HG02623 (cell line): ENCODE results near the gene DNAJC27.

Experiments used
- ATAC-seq: cut with Tn5 transposase; IDR thresholded peaks from one replicate; pipeline ENCODE4 v1.9.1; 2021; ENCODE audit warnings: moderate library complexity; ENCODE audit not compliant: unreplicated experiment

DNAJC27 gene

DNA sequence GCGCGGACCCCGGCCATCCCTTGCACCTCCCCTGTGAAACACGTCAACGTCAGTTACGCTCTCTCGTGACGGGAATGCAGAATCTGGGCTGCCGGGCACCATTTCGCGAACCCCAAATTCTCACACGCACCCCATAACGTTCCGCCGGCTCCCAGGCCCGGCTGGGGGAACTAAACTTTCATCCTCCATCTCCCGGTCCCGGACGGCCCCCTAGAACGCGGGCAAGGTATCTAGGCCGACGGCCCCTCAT is 544 bp downstream of the DNAJC27 start:
- ATAC-seq = no peak

DNA sequence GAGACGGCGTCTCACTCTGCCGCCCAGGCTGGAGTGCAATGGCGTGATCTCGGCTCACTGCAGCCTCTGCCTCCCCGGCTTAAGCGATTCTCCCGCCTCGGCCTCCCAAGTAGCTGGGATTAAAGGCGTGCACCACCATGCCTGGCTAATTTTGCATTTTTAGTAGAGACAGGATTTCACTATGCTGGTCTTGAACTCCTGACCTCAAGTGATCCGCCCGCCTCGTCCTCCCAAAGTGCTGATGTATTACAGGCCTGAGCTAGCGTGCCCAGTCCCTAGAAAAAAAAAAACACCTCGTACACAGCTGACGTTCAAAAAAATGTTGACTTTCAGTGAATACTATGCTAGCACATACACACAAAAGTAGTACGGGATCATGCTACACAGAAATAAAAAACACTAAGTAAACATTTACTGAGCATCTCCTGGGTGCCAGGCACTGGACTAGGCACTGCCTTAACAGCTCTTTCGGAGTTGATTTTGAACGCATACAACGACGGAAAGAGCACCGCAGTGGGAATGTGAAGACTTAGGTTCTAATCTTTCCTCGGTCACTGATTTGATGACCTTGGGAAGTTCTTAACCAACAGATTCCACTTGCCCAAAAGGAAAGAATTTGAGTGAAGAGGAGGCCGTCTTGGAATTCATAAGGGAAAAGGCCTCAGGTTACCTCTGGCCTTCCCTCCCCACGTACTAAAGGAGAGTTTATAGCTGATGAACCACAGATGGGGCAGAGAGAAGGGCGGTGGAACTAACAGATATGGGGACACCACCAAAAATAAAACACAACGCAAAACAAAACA is 1.1 kb downstream of the DNAJC27 start:
- ATAC-seq = no peak

DNA sequence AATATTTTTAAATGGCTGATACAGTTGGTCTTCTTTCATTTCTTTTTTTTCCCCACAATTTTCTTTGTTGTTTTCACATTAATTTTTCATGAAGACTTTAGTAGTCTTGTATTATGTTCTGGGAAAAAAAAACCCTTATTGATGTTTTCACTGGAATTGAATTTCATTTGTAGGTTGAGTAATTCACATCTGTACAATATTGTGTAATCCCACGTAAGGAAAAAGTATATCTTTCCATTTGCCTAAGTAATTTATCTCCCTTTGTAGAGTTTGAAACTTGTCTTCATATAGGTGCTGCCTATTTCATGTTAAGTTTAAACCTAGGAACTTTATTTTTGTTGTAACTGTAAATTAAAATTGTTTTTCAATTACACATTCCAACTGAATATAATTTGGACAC is 2.0 kb downstream of the DNAJC27 start:
- no peak for ATAC-seq

DNA sequence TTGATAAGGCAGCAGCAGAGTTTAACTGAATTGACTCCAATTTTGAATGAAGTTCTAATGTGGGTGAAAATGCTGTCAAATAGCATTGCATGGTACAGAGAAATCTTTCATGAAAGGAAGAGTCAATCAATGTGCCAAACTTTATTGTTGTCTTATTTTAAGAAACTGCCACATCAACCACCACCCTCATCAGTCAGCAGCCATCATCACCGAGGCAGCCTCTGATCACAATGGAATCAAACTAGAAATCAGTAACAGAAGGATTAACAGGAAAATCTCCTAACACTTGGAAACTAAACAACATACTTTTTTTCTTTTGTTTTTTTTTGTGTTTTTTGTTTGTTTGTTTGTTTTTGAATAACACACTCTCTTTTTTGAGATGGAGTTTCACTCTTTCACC is 9.9 kb downstream of the DNAJC27 start:
- ATAC-seq = no peak

GRCh38 chr2:24959761-24960160 is 12.0 kb downstream of the DNAJC27 start:
- ATAC-seq = no peak

DNA sequence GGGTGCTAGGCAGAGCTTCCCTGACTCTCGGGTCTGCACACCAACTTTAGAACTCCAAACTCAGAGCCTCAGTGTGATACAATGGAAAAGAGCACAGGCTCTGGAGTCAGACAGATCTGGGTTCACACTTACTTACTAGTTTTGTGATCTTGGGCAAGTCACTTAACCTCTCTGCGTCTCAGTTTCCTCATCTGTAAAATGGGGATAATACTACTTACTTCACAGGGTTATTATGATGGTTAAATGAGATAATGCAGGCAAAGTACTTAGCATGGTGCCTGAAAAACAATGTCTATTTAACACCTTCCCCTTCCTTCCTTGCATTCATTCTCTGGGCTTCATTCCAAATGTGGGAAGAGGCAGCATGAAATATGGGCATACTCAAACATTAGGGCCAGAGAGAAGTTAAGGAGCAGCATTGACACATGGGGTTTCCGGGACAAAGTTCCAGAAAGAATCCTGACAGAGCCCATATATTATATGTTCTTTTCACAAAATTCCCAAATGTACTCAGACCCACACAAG is 13.3 kb downstream of the DNAJC27 start:
- no peak for ATAC-seq

DNA sequence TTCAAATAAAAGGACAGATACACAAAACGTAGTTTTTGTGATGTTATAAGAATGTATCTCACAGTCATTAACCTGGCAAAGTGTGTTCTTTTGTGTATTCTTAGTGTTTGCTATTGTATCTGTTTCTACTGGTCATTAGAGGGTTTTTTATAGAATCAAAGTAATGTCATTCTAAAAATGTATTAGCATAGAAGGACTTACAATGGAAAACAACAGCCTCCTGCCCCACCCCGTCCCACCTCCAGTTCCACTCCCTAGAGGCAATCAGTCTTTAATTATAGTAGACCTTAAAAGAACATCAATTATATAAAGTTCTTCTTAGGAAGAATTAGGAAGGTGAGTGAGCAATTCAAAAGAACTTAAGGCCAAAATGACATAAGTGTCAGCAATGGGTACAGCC is 13.8 kb downstream of the DNAJC27 start:
- no peak for ATAC-seq

- ATAC-seq = no peak
Observed at GRCh38 chr2:24957221-24957620, 14.5 kb downstream of the DNAJC27 start.

GRCh38 chr2:24955921-24956320 is 15.8 kb downstream of the DNAJC27 start:
- ATAC-seq = no peak

DNA sequence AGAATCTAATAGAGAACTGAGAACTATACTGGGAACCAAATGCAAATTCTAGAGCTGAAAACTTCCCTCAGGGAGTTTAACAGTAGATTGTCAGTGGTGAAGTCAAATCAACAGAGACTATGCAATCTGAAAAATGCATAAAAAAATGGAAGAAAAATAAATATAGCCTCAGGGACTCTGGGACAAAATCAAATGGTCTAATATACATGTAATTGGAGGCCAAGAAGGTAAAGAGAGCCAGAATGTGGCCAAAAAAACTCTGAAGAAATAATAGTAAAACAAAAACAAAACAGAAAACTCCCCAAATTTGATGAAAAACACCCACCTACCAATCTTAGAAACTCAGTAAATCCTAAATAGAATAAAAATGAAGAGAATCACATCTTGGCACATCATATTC is 16.5 kb downstream of the DNAJC27 start:
- ATAC-seq = no peak

DNA sequence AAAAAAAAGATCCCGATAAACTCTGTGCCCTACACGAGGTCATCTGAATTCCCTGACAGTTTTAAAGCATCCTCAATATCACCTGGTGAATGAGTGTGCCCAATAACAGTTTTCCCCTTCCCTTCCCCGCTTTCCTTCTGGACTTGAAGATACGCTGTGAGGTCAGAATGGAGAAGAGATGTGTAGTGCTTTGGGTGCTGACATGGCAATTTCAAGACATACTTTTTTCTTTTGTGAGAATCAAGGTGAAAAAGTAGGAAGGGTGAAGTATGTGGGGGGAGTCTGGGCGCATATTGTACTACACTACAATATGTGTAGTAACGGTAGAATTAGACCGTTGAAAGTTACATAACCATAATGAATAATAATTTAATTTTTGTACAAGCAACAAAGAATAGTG is 21.7 kb downstream of the DNAJC27 start:
- ATAC-seq = no peak

GRCh38 chr2:24948506-24948905 is 23.2 kb downstream of the DNAJC27 start:
- no peak for ATAC-seq

DNA sequence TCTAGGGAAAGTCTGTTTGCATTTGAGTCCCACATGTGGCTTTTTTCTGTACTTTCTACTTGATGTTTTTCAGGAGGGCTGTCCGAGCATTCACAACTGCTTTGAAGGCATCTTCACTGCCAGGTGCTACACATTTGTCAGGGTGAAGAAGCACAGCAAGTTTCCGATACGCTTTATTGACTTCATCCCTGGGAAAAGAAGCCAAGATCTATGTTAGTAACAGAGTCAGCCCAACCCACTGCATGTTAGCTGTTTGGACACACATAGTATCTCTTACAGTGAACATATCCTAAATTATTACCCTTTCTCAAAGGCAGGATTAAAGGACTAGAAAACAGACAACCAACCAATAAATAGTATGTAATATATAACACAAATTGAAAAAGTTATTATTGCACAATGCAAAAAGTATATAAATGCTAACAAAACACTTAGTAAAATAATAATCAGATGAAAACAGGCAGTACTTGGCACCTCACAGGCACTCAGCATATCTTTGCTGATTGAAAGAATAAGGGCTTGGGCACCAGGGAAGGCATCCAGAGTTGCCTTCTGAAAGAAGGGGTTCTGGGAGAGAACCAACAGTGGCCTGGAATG is 24.1 kb downstream of the DNAJC27 start:
- no peak for ATAC-seq

- no peak for ATAC-seq
Observed at GRCh38 chr2:24945907-24946306, 25.8 kb downstream of the DNAJC27 start.

DNA sequence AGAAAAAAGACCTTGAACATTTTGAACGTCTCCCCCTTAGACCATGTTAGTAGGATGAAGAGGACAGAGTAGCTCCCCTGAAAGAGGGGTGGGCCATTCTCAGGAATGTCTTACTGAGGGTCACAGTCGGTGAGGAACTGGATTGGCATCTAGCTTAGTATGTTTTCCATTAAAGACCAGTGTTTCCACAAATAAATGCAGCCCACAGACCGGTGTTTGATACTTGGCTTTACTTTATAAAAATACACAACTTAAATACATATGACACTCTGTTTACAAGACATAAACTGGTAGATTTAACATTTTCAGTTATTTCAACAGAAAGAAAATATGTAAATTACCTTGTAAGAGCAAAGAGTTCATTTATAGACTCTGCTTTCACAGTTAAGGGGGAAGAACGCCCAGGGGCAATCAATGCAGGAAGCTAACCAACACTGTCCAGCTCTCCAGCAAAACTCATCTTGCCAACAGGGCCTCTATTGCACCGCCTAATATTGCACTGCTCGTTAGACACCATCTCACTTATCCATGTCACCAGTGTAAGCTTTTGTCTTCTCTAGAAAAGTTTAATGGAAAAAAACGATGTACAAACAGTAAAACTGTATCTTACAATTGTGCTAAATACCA is 28.2 kb downstream of the DNAJC27 start:
- ATAC-seq = no peak

DNA sequence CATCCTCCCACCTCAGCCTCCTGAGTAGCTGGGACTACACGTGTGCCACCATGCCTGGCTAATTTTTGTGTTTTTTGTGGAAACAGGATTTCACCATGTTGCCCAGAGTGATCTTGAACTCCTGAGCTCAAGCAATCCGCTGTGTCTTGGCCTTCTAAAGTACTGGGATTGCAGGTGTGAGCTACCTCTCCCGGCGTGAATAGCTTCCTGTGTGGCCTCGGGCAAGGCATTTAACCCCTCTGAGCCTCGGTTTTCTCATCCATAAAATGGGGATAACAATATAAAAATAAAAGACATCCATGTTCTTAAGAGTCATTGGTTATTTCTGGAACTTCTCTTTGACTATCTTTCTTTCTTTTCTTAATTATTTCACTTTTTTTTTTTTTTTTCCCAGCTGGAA is 32.4 kb downstream of the DNAJC27 start:
- no peak for ATAC-seq

GRCh38 chr2:24937236-24937635 is 34.5 kb downstream of the DNAJC27 start:
- no peak for ATAC-seq

- ATAC-seq = no peak
Observed at GRCh38 chr2:24935145-24935544, 36.6 kb downstream of the DNAJC27 start.

DNA sequence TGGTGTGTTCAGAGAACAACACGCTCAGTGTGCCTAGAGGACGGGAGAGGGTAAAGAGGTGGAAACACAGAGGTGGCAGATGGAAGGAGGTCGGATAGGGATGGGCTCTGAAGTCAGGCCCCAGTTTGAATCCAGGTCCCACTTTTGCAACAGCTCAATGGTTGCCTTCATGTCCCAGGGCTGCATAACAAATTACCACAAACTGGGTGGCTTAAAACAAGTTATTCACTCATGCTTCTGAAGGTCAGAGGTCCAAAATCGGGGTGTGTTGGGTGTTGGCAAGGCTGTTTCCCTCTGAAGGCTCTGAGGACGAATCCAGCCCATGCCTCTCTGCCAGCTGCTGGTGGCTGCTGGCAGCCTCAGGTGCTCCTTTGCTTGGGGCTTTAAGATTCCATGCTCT is 39.0 kb downstream of the DNAJC27 start:
- no peak for ATAC-seq

- ATAC-seq = peak; percentile 70
Observed at GRCh38 chr2:24930768-24931167, 41.0 kb downstream of the DNAJC27 start.

- no peak for ATAC-seq
Observed at GRCh38 chr2:24929230-24929629, 42.5 kb downstream of the DNAJC27 start.

DNA sequence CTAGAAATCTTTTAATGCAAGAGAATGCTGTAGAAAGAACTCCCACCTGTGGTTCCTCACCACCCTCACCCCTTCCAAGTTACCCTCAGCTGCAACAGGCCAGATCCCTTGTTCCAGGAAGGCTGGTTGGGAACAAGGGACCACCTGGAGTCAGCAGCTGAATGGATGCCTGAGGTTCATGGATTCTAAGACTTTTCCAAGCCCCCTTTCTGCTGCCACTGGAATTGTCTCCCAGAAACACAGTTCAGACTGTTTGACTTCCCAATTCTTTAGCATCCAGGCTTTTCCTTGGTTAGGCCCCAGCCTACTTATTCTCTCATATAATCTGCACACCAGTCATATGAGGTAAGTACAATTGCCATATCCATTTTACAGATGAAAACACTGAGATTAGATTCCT is 43.7 kb downstream of the DNAJC27 start:
- no peak for ATAC-seq
